ENCODE data around the gene TBL2.

Gene TBL2

GRCh38 chr7:73602721-73603651 is 24.6 kb upstream of the TBL2 start:
- no peak overlapping the region for H3K4me3 ChIP-seq (ENCODE audit: low read depth, low read length)
- no peak for TF ChIP-seq CTCF (IDR thresholded peaks at IDR 0.05; ENCODE audit: low read depth, low read length)

GRCh38 chr7:73599916-73600315 is 21.5 kb upstream of the TBL2 start:
- TF ChIP-seq CTCF (IDR thresholded peaks at IDR 0.05; ENCODE audit: low read depth, low read length) = no peak
- no peak overlapping the region for H3K4me3 ChIP-seq (ENCODE audit: low read depth, low read length)

GRCh38 chr7:73599151-73599882 is 20.9 kb upstream of the TBL2 start:
- no peak overlapping the region for H3K4me3 ChIP-seq (ENCODE audit: low read depth, low read length)
- TF ChIP-seq CTCF (IDR thresholded peaks at IDR 0.05; ENCODE audit: low read depth, low read length) = no peak

- no peak for TF ChIP-seq CTCF (IDR thresholded peaks at IDR 0.05; ENCODE audit: low read depth, low read length)
- H3K4me3 ChIP-seq (ENCODE audit: low read depth, low read length) = no peak overlapping the region
These were observed 19.8 kb upstream of the TBL2 start for GRCh38 chr7:73597978-73598782.

GRCh38 chr7:73596191-73597065 is 18.0 kb upstream of the TBL2 start:
- H3K4me3 ChIP-seq (ENCODE audit: low read depth, low read length) = no peak overlapping the region
- TF ChIP-seq CTCF (IDR thresholded peaks at IDR 0.05; ENCODE audit: low read depth, low read length) = no peak

GRCh38 chr7:73595358-73595757 is 17.0 kb upstream of the TBL2 start:
- no peak for TF ChIP-seq CTCF (IDR thresholded peaks at IDR 0.05; ENCODE audit: low read depth, low read length)
- no peak overlapping the region for H3K4me3 ChIP-seq (ENCODE audit: low read depth, low read length)
